Adrenal gland (tissue), 5 donors: ENCODE results near the gene ATP6V1C2.

Experiments
- CTCF ChIP-seq, 6 experiments: fragments of 450-650 bp in 4 of 6; fragments of 200-600 bp in 2 of 6; sonication (generic) in 1 of 6; IDR thresholded peaks; 1 replicate in 5 of 6; 2 replicates in 1 of 6; pipeline versions ENCODE4 v1.5.1 to v1.8.0; 2016 to 2021; ENCODE audit warnings: antibody characterized with exemption in 6 of 6, mild to moderate bottlenecking in 2 of 6, moderate library complexity in 1 of 6
- POLR2A ChIP-seq, 2 donors: fragments of 450-650 bp; IDR thresholded peaks; one replicate each; pipeline ENCODE4 v1.6.1; 2017; ENCODE audit warnings: antibody characterized with exemption in 2 of 2, mild to moderate bottlenecking in 2 of 2, moderate library complexity in 1 of 2
- donor health status: DM: no; HTN: no; CAD: no.

- TF ChIP-seq CTCF (IDR thresholded peaks at IDR 0.05), result no peak
- no peak for TF ChIP-seq POLR2A (IDR thresholded peaks at IDR 0.05)
Measured at GRCh38 chr2:10770956-10771750, 49.7 kb downstream of the ATP6V1C2 start.
